G401 (cell line): ENCODE results near the gene UGT3A1. TPM values are rescaled to one million over a fixed set of nuclear protein-coding genes. Genes with fewer than 3 reads are reported as not detected.

Experiments
- DNase-seq: peaks from one replicate; pipeline ENCODE4 v3.0.0-alpha.2; 2015; ENCODE audit warnings: low spot score
- in situ Hi-C: cut with HindIII; loops from 2 replicates; pipeline ENCODE4 v1.10.0; 2016; ENCODE audit warnings: low sequenced_read_pairs, mixed read lengths
- total RNA-seq: library from RNA; depleted of rRNA; stranded (reverse); fragments of >200 nt; shearing (Covaris generic); gene quantifications from 2 replicates; pipeline ENCODE4 v1.2.3, GENCODE V29; 2014; rRNA removed

The UGT3A1 gene
- total RNA-seq, 1 experiment from 2014 or later: not detected

- no peak for DNase-seq
- in situ Hi-C loops: no loop called here
These were observed 68.7 kb downstream of the UGT3A1 start for GRCh38 chr5:35922468-35922867.

- no peak for DNase-seq
- in situ Hi-C loops: no loop called here
These were observed 69.3 kb downstream of the UGT3A1 start for GRCh38 chr5:35921930-35922329.

GRCh38 chr5:35920890-35921289, 70.3 kb downstream of the UGT3A1 start:
- no peak for DNase-seq
- in situ Hi-C loops: no loop called here

- no peak for DNase-seq
- in situ Hi-C loops: no loop called here
These were observed 72.0 kb downstream of the UGT3A1 start for GRCh38 chr5:35919191-35919590.

- in situ Hi-C loops: no loop called here
- no peak for DNase-seq
These were observed 82.4 kb downstream of the UGT3A1 start for GRCh38 chr5:35908814-35909213.

GRCh38 chr5:35908228-35908627, 83.0 kb downstream of the UGT3A1 start:
- no peak for DNase-seq

GRCh38 chr5:35904443-35905132, 86.6 kb downstream of the UGT3A1 start:
- no peak for DNase-seq
- in situ Hi-C loops: no loop called here

More at GRCh38 chr5:35908228-35908627, 83.0 kb downstream of the UGT3A1 start:
- in situ Hi-C loops: no loop called here

GRCh38 chr5:35903631-35904203, 87.5 kb downstream of the UGT3A1 start:
- in situ Hi-C loops: no loop called here
- no peak for DNase-seq

- in situ Hi-C loops: no loop called here
- no peak for DNase-seq
These were observed 89.0 kb downstream of the UGT3A1 start for GRCh38 chr5:35902046-35902672.

Other genes with a start within 250 kb of the UGT3A1 start
- gene IL7R, start 134.5 kb downstream of the UGT3A1 start, total RNA-seq: not detected in 2 replicates
- gene CAPSL, start 52.8 kb downstream of the UGT3A1 start, total RNA-seq: not detected in 2 replicates
- gene UGT3A2, start 75.5 kb upstream of the UGT3A1 start, total RNA-seq: not detected in 2 replicates
- 2.8 and 14.2 TPM in 2 replicates for gene LMBRD2, start 160.5 kb upstream of the UGT3A1 start, total RNA-seq
- 35.6 and 68.8 TPM in 2 replicates for gene SKP2, start 160.7 kb upstream of the UGT3A1 start, total RNA-seq